GM21381 (cell line): ENCODE results near the gene DMD.

ENCODE experiments used
- ATAC-seq: cut with Tn5 transposase; IDR thresholded peaks from one replicate; pipeline ENCODE4 v1.9.1; 2021; ENCODE audit warnings: mild to moderate bottlenecking, moderate library complexity; ENCODE audit not compliant: unreplicated experiment

The DMD gene

DNA sequence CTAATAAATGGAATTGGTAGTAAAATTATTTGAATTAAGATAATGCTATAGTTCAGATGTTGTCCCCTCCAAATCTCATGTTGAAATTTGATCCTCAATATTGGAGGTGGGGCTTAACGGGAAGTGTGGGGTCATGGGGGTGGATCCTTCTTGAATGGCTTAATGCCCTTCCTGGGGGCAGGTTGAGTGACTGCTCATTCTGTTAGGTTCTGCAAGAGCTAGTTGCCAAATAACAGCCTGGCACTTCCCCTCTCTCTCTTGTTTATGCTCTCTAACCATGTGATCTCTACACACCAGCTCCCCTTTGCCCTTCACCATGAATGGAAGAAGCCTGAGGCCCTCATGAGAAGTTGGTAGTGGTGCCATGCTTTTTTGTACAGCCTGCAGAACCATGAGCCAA lies 1414.7 kb downstream of the DMD start:
- no peak for ATAC-seq

DNA sequence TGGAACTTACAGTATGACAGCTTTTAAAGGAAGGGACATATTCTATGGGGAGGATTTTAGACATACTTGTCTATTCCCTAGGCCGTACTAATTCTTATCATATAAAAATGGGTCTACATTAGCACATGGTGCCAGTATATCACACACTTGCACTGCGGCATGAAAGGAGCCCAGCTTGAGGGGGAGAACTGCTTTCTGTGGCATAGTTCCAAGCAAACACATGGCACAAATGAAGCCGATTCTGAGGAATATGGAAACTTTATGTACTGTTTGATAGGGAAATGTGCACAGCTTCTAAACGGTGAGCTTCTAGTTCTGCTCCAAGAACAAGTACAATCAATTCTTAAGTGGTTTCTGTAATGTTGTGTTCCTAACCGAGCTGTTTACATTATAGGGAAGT lies 1463.9 kb downstream of the DMD start:
- ATAC-seq, result no peak

DNA sequence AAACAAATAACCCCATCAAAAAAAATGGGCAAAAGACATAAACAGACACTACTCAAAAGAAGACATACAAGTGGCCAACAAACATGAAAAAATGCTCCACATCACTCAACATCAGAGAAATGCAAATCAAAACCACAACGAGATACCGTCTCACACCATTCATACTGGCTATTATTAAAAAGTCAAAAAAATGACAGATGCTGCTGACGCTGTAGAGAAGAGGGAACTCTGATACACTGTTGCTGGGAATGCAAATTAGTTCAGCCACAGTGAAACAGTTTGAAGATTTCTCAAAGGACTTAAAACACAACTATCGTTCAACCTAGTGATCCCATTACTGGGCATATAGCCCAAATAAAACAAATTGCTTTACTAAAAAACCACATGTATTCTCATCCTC lies 1468.3 kb downstream of the DMD start:
- ATAC-seq, result no peak

DNA sequence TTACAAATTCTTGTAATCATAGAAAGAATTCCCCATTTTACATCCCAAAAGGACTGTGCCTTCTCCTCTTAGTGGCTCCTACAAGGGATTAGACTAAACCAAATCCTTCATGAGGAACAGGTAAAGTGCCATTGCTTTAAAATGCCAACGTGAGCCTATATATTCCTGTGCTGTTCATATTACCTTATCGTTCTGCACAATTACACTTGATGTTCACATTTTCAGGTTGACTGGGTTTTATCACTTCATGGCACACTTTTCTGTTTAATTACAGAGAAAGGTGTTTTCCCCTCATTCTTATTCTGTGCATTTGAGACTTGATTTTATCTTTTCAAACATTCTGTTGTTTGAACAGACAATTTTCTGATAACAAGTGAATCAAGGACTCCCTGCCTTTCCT lies 1493.9 kb downstream of the DMD start:
- ATAC-seq, result no peak

DNA sequence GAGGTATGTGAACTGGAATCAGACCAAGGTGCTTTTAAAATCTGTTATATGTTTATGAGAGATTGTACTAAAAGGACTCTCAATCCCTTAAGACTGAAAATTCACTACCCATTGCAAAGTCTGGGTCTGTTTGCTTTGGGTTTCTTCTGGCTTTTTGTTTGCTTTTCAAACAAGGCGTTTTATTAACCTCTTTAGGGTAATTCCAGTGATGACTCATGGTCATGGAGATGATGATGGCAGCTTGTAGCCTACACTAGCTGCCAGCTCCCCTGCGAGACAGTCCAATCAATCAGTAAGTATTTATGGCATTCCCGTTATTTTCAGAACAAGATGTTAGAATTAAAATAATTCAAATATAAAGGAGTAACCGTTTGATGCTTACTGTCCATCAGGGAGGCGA lies 1495.7 kb downstream of the DMD start:
- ATAC-seq, result no peak

DNA sequence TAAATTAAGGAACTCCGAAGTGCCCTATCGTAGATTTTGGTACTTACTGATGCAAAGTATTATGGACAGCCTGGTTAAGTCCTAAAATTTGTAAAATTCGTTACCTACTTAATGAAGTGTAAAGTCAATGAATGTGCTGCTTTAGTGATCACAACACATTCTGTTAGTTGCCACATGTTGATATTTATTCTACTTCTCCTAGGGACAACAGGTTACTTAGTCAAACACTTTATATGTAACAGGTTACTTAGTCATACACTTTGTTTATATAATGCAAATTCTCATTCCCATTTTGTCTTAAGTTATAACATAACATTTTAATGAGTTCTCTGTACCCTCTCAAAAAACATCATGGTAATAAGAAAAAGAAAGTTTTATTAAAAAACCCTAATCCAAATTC lies 1496.6 kb downstream of the DMD start:
- no peak for ATAC-seq

DNA sequence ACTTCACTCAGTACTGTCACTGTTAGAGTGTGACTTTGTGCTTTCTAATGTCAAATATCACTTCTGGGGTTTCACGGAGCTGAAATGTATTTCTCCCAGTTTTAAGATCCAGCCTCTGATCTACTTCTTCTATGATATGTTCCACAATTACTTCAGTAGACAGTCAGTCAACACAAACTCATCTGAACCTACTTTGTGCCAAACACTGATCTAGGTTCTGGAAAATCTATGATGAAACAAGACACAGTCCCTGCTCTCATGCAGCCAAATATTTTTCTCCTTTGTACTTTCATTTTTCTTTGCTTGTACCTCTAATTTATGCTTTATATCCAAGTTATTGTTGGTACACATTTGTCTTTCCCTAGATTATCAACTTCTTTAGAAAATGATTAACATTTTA lies 1498.2 kb downstream of the DMD start:
- ATAC-seq, result no peak

DNA sequence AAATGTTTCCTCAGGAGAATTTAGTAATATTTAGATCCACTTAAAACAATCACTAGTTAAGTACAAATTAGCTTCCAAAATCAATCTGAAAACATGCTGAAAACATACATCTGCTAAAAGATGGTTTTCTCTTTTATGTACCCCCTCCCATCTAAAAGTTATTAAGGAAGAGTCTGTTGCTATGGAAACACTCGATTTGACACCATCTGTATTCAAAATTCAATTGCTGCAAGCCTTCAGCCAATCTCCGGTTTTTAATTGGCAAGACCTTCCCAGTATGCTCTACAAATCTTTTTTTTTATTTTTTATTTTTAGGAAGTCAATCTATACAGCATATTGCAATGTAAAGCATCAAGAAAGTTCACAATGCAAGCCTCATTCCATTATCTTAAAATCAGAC lies 1500.2 kb downstream of the DMD start:
- no peak for ATAC-seq

DNA sequence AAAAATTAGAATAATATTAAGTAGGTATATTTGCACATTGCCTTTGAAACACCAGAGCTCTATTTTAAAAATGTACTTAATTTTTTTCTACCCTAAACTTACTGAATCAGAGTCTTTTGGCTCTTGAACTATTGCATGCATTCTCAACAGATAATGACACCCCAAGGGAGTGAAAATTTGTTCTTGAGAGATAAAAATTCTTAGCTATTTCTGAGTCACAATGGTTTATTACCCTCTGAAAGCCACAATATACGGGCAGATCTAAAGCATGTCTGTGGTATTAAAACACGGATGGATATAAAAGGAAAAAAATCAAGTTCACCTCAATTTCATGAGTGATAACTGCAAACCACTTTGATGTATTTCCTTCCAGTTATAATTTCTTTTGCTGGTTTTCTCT lies 1503.2 kb downstream of the DMD start:
- ATAC-seq, result no peak

DNA sequence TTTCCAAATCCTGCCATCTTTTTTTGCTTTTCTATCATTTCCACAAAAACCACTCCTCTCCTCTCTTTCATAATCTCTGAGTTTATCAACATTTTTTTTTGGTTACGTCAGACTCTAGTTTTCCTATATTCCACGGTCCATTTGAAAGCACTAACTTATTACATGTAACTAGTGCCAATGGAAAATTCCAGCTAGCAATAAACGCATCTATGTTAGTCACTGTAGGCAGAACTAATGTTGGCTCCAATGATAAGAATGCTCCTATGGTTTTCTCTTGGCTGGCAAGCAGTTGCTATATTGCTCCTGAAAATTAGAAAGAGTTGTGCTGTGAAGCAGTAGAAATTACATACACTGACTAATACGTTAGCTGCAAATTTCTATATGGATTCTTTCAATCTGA lies 1504.9 kb downstream of the DMD start:
- ATAC-seq, result no peak

DNA sequence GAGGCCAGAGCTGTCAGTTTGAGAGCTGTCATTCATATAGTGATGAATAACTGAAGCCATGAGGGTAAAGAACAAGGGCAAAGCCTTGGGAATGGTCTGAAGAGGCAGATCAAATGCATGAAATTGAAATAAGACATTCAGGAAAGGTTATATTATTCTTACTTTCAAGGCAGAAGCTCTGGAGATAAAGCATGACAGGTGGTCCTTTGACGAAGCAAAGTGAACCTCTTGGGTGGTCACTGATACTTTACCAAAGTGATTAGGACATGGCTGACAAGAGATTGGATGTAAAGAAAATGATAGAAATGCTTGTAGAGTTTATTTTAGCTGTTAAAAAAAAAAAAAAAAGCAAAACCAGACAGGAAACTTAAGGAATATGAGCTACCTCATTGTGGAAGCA lies 1505.5 kb downstream of the DMD start:
- no peak for ATAC-seq

DNA sequence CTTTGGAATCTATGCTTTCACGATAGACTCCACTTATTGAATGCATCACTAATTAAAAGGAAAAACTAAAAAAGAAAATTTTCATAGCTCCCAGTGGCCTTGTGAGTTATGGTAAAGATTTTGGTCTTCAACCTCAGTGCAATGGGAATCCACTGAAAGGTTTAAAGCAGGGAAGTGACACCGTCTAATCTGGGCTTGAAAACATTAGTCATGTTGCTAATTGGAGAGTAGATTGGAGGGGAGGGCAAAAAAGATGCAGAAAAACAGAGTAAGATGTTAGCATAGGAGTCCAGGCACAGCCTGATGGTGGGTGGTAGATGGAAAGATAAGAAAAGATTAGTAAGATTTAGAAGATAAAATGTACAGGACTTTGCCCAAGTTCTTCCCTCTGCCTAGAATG lies 1506.4 kb downstream of the DMD start:
- ATAC-seq, result no peak

DNA sequence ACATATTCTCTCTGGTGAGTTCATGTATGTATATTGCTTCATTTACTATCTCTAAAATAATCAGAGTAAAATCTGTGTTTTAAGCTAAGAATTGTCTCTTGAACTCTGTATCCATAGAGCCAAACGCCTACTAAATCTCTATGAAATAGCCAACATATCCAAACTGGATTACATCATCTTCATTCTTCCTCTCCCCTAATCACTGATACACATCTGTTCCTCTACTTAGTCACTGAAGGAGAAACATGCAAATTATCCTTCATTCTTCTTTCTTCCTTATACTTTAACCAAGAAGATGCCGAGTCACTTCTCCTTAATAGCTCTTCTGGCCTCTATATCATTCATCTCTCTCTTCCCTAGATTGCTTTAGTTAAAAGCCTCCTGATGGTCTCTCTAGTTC lies 1509.1 kb downstream of the DMD start:
- no peak for ATAC-seq

DNA sequence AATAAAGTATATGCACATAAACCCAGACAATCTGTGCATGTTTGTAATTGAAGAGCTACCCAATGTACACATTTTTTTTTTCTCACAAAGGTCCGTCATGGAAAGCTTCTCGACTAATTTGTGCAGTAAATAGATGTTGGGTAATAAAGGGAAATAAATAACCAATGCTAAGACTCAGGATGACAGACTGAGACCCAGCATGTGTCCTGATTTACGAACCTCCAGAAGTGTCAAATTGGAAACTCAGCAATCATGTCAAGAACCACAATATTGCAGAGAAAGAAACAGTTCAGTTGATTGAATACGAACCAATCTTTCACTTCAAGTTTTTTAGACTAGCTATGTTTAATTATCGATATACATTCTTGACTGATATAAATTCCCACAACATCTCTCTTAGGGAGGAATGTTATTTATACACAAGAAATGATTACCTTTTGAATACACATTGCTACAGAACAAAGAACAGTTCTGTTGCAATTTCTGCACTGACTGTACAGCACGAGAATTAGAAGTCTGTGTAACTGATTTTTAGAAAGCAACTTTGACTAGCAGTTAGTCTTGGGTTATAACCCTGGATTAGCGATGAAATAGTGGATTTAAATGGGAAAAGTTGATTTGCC lies 1513.9 kb downstream of the DMD start:
- ATAC-seq, result no peak

DNA sequence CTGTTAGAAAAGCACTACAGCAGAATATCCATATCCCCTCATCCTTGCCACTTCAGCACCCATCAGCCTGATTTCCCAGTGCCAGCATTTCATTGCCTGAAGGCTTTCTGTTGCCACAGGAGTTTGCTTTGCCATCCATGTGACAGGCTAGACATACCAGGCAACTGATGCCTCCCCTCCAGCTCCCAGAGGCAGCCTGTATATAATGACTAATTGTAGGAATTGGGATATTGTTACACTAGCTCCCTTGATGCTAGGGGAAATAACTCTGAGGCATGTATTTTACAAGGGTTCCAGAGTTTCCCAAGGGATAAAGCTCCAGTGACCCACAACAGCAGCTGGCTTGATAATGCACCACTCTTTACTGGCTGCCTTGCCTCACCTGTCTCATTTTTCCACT lies 1531.5 kb downstream of the DMD start:
- no peak for ATAC-seq

DNA sequence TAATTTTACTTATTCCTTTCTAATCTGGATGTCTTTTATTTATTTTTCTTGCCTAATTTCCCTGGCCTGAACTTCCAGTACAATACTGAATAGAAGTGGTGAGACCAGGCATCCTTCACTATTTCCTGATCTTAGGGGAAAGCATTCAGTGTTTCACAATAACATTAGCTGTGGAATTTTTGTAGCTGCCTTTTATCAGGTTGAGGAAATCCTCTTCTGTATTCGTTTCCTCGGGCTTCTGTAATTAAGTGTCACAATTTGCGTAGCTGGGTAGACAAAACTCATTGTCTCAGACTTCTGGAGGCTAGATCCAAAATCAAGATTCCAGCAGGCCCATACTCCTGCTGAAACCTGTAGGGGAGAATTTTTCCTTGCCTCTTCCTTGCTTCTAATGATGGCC lies 1541.1 kb downstream of the DMD start:
- no peak for ATAC-seq

DNA sequence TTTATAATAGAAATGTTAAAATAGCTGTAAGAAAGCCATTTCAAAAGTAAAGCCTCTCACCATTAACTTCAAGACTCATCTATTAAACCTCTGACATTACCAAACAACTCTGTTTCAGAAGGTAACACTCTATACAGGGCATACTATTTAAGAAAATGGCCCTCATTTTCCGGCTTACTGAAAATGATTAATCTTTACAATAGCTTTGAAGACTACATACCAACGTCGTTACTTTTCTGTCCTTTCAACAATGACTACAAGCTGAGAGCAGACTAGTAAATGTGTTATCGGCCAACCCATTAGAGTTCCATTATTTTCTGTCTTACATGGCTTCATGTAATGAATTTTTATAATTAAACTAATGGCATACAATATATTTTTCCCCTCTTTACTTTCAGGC lies 1545.9 kb downstream of the DMD start:
- ATAC-seq, result no peak

DNA sequence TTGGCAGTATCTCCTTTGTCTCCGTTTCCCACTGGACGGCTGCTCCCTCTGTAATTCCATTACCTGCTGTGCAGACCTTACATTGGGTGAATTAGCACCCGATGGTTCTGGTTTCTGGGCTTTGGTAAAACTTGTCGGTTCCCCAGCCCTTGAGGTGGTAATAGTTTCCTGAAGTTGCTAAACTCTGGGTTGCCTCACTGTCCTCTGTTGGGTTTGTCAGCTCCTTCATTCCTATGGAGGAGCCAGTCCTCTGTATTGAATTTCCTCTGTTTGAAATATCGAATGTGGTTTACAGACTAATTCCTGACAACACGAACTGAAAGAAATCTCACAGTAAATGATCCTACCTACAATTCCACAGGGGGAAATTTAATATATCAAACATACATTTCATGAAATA lies 1548.2 kb downstream of the DMD start:
- no peak for ATAC-seq

DNA sequence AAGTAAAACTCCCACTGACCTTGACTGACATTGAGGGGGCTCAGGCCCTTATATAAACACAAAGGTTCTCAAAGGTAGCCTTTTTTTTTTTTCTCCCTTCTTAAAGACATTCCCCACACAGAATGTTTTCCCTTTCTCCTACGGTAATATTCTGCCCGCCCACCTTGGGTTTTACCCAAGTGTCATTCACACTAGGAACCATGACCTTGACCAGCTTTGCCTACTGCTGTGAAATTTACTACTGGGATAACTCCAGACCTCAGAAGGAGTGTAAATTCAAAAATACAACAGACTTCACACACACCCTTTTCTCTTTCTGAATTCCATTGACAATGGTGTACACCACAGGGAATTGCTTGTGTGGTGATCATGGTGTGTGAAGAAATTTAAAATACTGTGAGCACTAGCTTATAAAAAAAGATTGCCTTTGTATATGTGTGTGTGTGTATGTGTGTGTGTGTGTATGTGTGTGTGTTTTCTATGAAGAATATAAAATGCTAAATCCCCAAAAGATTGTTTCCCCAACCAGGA lies 1550.0 kb downstream of the DMD start:
- ATAC-seq, result no peak

DNA sequence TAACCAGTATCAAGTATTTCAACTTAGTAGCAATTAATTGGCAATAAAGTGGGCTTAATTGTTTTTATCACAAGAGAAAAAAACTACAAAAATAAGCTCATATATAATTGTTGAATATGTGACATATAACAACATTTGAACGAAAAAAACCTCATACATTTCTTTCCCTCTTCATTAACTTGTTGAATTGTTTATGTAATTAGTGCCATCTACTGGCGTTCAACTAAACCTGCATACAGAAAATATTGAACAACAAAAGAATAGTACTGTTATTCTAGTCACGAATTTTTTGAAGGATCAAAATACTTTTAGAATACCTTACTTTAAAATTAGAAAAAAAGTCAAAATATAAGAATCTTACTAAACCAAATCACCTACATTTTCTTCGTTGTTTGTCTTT lies 1553.0 kb downstream of the DMD start:
- no peak for ATAC-seq

DNA sequence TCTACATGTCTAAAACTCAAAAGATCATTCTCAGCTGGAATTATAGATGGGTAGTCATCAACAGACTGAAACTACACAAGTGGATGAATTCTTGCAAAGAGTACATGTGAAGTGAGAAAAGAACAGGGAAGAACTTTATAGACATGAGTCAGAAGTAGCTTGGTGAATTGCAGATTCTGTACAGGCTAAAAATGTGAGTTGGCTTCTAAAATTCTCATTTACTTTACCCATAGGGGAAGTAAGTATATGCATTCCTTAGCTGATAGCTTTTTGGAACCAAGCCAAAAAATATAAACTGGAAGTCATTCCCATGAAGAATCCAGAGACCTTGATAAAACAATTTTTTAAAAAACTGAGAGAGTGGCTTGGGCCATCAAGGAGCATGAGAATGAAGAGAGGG lies 1555.3 kb downstream of the DMD start:
- no peak for ATAC-seq

DNA sequence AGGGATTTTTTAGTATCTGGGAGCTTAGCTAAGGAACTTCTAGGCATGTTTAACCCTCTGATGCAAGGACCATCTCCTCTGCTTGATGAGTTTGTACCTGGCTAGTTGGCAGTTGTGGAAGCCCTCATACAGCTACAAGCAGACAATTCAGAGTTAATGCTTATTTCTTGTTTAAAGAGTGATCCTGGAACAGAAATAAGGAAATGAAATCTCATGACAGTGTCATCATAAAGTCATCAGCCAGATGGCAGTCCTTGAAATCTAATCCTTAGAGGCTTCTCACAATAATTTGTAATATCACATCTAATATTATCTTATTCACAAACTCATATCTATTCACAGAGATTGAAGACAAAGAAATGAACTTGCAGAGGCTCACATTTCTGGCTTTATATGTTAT lies 1557.9 kb downstream of the DMD start:
- no peak for ATAC-seq

DNA sequence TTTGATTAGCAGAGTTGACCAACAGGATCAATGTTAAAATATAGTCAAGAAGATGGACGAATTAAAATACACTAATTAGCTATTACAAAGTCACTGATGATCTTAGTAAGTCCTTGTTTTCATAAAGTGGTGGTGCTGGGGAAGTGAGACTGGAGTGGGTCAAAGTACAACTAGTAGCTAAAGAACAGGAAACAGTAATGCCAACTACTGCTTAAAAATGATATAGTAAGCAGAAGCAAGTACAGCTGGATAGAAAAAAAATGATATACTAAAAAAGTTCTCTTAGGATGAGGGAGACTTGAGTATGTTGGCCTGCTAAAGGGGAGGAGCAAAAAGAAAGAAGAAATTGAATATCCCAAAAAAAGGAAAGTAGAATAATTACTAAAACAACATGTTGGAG lies 1558.7 kb downstream of the DMD start:
- no peak for ATAC-seq
